Kidney epithelial cell (primary cell): ENCODE results near the gene TYK2. TPM values are rescaled to one million over a fixed set of nuclear protein-coding genes. Genes with fewer than 3 reads are reported as not detected.
"Not testable (repeated sequence)": the region's sequence is repeated elsewhere in the genome, so short reads cannot be mapped to it uniquely, and the experiment has no call there.

Experiments used
- DNase-seq: peaks from one replicate; pipeline ENCODE4 v3.0.0-alpha.2; 2010; ENCODE audit warnings: low read depth
- H3K27me3 ChIP-seq: 2 replicates; pipeline ENCODE4 v1.6.0; 2011; ENCODE audit warnings: low read length; ENCODE audit not compliant: control insufficient read depth, insufficient read depth
- H3K36me3 ChIP-seq: 2 replicates; pipeline ENCODE4 v1.5.1; 2011; ENCODE audit warnings: low read length; ENCODE audit not compliant: control insufficient read depth, insufficient read depth
- H3K4me3 ChIP-seq: 2 replicates; pipeline ENCODE4 v1.5.1; 2011; ENCODE audit warnings: low read depth, mild to moderate bottlenecking, control low read depth, low read length
- total RNA-seq: library from RNA; depleted of rRNA; stranded (reverse); fragments of >200 nt; gene quantifications from 2 replicates; pipeline ENCODE4 v1.2.3, GENCODE V29; 2015
- TF ChIP-seq, protein P1 (sequence below): IDR thresholded peaks from 2 replicates; pipeline ENCODE4 v1.5.1; 2011; ENCODE audit warnings: mild to moderate bottlenecking, moderate library complexity, low read length, control low read depth, inconsistent platforms; ENCODE audit not compliant: insufficient read depth, poor library complexity, severe bottlenecking

The TYK2 gene
- total RNA-seq, 1 donor from 2014 or later = 64.8 TPM

DNA sequence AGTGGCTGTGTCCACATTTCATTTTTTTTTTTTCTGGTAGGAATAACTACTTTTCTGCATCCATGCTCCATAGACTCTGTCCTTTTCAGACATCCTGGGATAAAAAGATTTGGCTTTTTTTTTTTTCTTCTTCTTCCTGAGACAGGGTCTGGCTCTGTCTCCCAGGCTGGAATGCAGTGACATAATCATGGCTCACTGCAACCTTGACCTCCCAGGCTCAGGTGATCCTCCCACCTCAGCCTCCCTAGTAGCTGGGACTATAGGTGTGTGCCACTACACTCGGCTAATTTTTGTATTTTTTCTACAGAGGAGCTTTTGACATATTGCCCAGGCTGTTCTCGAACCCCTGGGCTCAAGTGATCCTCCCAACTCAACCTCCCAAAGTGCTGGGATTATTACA is 36.9 kb downstream of the TYK2 start:
- no peaks in the 10 kb centered on the region for H3K27me3 ChIP-seq
- TF ChIP-seq, protein P1, sequence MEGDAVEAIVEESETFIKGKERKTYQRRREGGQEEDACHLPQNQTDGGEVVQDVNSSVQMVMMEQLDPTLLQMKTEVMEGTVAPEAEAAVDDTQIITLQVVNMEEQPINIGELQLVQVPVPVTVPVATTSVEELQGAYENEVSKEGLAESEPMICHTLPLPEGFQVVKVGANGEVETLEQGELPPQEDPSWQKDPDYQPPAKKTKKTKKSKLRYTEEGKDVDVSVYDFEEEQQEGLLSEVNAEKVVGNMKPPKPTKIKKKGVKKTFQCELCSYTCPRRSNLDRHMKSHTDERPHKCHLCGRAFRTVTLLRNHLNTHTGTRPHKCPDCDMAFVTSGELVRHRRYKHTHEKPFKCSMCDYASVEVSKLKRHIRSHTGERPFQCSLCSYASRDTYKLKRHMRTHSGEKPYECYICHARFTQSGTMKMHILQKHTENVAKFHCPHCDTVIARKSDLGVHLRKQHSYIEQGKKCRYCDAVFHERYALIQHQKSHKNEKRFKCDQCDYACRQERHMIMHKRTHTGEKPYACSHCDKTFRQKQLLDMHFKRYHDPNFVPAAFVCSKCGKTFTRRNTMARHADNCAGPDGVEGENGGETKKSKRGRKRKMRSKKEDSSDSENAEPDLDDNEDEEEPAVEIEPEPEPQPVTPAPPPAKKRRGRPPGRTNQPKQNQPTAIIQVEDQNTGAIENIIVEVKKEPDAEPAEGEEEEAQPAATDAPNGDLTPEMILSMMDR = no peak
- no peak overlapping the region for H3K4me3 ChIP-seq
- DNase-seq = no peak
- H3K36me3 ChIP-seq = no peaks in the 10 kb centered on the region

DNA sequence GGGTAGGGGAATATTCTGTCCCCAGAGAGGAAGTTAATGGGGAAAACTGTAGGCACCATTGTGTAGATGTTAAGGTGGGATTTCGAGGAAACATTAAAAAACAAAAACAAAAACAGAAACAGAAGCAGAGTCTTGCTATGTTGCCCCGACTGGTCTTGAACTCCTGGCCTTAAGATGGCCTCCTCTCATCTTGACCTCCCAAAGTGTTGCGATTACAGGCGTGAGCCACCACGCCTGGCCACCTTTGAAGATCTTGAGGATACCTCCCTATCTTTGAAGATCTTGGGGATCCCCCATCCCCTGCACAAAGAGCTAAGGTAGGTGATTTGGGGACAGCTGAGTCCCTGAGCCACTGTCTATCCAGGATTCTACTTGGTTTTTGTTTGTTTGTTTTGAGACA is 40.4 kb downstream of the TYK2 start:
- no peak for DNase-seq
- Histone ChIP-seq H3K27me3 (no peaks in the 10 kb centered on the region), H3K36me3 (no peaks in the 10 kb centered on the region), H3K4me3 (no peak overlapping the region)
- TF ChIP-seq, protein P1 = no peak

DNA sequence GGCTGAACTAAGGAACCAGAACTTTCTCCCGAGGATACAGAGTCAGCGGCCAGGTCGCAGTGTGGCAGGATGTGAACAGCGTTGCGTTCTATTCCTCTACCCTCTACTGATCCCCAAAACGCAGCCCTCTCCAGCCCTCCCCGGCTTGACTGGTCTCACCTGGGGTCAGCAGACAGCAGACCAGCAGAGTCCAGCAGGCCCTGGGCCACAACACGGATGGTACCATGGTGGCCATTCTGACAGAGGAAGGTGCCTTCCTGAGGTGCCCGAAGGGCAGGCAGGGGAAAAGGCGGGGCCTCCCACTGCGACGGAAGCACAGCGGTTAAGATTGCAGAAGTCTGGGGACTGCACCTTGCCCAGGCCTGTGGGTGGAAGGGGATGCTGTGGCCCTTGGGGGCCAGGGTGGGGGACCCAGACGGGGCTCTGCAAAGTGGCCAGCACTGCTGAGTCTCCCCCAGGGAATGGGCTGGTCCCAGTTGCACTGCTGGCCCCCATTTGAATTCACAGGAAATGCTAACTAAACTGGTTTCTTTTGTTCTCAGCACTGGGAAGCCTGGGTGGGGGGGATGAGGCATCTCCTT is 40.9 kb downstream of the TYK2 start, which contains the start of gene ICAM3:
ICAM3 (minus strand) TSS at position 245 of the 581 bp plus-strand sequence; CDS start at position 235, 10 bp downstream.
- Histone ChIP-seq H3K27me3 (no peaks in the 10 kb centered on the region), H3K4me3 (no peak within 1 kb of the TSS), H3K36me3 (no peaks in the 10 kb centered on the region)
- DNase-seq = no peak
- TF ChIP-seq, protein P1 = no peak

DNA sequence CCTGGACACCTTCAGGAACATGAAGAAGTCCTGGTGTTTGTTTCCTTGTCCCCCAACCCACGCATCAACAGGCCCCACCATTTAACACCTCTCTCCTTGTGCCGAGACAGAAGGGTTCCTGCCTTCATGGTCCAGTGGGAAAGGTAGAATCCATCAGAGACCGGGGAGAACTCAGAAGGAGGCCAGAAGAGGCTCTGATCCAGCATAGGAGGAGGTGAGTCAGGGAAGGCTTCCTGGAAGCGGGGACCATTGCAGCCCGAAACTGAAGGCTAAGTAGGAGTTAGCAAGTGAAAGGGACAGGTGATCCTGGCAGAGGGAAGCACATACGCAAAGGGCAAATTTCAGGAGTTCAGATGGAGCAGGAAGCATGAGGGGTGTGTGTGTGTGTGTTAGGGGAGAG is 41.4 kb downstream of the TYK2 start:
- TF ChIP-seq, protein P1 = no peak
- no peak for DNase-seq
- Histone ChIP-seq H3K36me3 (no peaks in the 10 kb centered on the region), H3K27me3 (no peaks in the 10 kb centered on the region), H3K4me3 (no peak overlapping the region)

DNA sequence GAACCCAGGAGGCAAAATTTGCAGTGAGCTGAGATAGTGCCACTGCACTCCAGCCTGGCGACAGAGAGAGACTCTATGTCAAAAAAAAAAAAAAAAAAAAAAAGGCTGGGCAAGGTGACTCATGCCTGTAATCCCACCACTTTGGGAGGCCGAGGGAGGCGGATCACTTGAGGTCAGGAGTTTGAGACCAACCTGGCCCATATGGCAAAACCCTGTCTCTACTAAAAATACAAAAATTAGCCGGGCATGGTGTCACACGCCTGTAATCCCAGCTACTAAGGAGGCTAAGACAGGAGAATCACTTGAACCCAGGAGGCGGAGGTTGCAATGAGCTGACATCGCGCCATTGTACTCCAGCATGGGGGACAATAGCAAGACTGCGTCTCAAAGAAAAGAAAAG is 43.6 kb downstream of the TYK2 start:
- H3K36me3 ChIP-seq, DNase-seq, H3K27me3 ChIP-seq, H3K4me3 ChIP-seq: not testable (repeated sequence)

DNA sequence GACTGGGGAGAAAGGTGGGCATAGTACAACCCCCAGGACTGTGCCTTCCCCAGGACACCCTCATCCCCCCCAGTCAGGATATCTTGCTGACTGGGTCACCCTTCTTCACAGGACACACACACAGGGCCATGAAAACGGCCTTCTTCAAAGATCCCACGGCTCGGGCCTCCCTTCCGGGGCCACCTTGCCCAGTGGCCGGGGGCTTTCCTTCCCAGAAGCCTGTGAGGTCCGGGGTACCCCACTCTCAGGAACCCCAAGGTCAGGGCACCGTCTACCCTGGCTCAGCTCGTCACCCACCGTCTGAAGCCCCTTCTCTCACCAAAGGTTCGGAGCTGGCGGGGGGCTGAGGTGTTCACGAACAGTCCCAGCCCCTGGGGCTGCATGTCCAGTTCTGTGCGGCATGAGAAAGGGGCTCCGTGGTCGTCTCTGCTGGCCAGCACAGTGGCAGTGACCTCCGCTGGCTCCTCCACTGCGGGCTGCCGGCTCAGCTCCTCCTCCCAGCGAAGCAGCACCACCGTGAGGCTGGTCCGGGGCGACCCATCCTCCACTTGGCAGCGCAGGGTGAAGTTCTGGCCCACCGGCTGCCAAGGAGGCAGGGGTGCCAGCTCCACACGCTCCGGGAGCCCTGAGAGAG is 44.9 kb downstream of the TYK2 start:
- DNase-seq = no peak
- TF ChIP-seq, protein P1 = no peak
- no peak overlapping the region for H3K4me3 ChIP-seq

More for the DNA sequence above, 44.9 kb downstream of the TYK2 start:
- Histone ChIP-seq H3K27me3 (no peaks in the 10 kb centered on the region), H3K36me3 (no peaks in the 10 kb centered on the region)
